DND-41 (cell line): Measurements from ENCODE around the gene COPS4.
A peak's percentile ranks its signal among the peaks of the same experiment; 100 is the strongest.
"Not testable (repeated sequence)": the region's sequence is repeated elsewhere in the genome, so short reads cannot be mapped to it uniquely, and the experiment has no call there.

ENCODE experiments used
- ATAC-seq: fragments of 200-7000 bp; cut with Tn5 transposase; 3 replicates; pipeline ENCODE4 v1.9.1; 2021; ENCODE audit warnings: low read depth; ENCODE audit not compliant: insufficient read depth
- DNase-seq: peaks from one replicate; pipeline ENCODE4 v3.0.0-alpha.2; 2020
- H2AFZ ChIP-seq: 2 replicates; pipeline ENCODE4 v1.6.0; 2012; ENCODE audit warnings: low read depth, low read length
- H3K27ac ChIP-seq: 2 replicates; pipeline ENCODE4 v1.5.1; 2012; ENCODE audit warnings: low read length, inconsistent platforms
- H3K27me3 ChIP-seq: fragments of 200-600 bp; sonication (generic); 2 replicates; pipeline ENCODE4 v1.6.0; 2012; ENCODE audit warnings: low read length, mild to moderate bottlenecking, inconsistent platforms; ENCODE audit not compliant: insufficient read depth, poor library complexity
- H3K36me3 ChIP-seq: 2 replicates; pipeline ENCODE4 v1.5.1; 2012; ENCODE audit warnings: low read length, inconsistent platforms; ENCODE audit not compliant: insufficient read depth
- H3K4me1 ChIP-seq: 2 replicates; pipeline ENCODE4 v1.5.1; 2012; ENCODE audit warnings: mild to moderate bottlenecking, low read length; ENCODE audit not compliant: insufficient read depth
- H3K4me2 ChIP-seq: 2 replicates; pipeline ENCODE4 v1.6.0; 2012; ENCODE audit warnings: mild to moderate bottlenecking, moderate library complexity, low read length, inconsistent platforms; ENCODE audit not compliant: insufficient read depth
- H3K4me3 ChIP-seq, 2 experiments: fragments of 200-600 bp in 1 of 2; shearing (Covaris generic) in 1 of 2; 2 replicates each; pipeline ENCODE4 v1.5.1; 2012 to 2016; ENCODE audit warnings: inconsistent platforms in 2 of 2, low read length in 2 of 2, mild to moderate bottlenecking in 2 of 2, low read depth in 1 of 2, moderate library complexity in 1 of 2
- H3K79me2 ChIP-seq: 2 replicates; pipeline ENCODE4 v1.6.0; 2012; ENCODE audit warnings: low read length, inconsistent platforms; ENCODE audit not compliant: insufficient read depth
- H3K9ac ChIP-seq: 2 replicates; pipeline ENCODE4 v1.6.0; 2012; ENCODE audit warnings: low read depth, mild to moderate bottlenecking, inconsistent platforms, low read length, moderate library complexity
- H3K9me3 ChIP-seq: 2 replicates; pipeline ENCODE4 v1.5.1; 2012; ENCODE audit warnings: low read length, moderate library complexity, mild to moderate bottlenecking, inconsistent platforms; ENCODE audit not compliant: insufficient read depth, severe bottlenecking
- H4K20me1 ChIP-seq: 2 replicates; pipeline ENCODE4 v1.6.0; 2012; ENCODE audit warnings: low read length; ENCODE audit not compliant: insufficient read depth
- CTCF ChIP-seq: IDR thresholded peaks from 2 replicates; pipeline ENCODE4 v1.5.1; 2012; ENCODE audit warnings: borderline replicate concordance, low read length, moderate library complexity, mild to moderate bottlenecking; ENCODE audit not compliant: poor library complexity, severe bottlenecking; ENCODE audit errors: extremely low read depth
- EZH2 ChIP-seq: IDR thresholded peaks from 3 replicates; pipeline ENCODE4 v1.6.1; 2012; ENCODE audit warnings: borderline replicate concordance, low read depth, mild to moderate bottlenecking, moderate library complexity, low read length, inconsistent platforms; ENCODE audit not compliant: severe bottlenecking

The COPS4 gene

GRCh38 chr4:83067058-83067639 lies 32.2 kb downstream of the COPS4 start:
- Histone ChIP-seq H3K9me3 (no peaks in the 10 kb centered on the region), H3K4me2 (no peak overlapping the region), H3K36me3 (peaks cover 79% of the 10 kb centered on the region), H4K20me1 (no peaks in the 10 kb centered on the region), H3K4me1 (no peaks in the 10 kb centered on the region), H3K27me3 (no peaks in the 10 kb centered on the region), H3K27ac (no peak overlapping the region), H3K9ac (no peak overlapping the region), H2AFZ (no peak overlapping the region), H3K79me2 (no peaks in the 10 kb centered on the region), H3K4me3 (no peak overlapping the region)
- TF ChIP-seq EZH2 (no peak), CTCF (no peak)
- ATAC-seq (no peak), DNase-seq (no peak)

GRCh38 chr4:83071116-83071515 lies 36.1 kb downstream of the COPS4 start:
- Histone ChIP-seq H3K79me2 (no peaks in the 10 kb centered on the region), H3K4me3 (no peak overlapping the region), H3K27me3 (no peaks in the 10 kb centered on the region), H4K20me1 (no peaks in the 10 kb centered on the region), H3K9me3 (no peaks in the 10 kb centered on the region), H3K4me2 (no peak overlapping the region), H3K36me3 (peaks cover 64% of the 10 kb centered on the region), H2AFZ (no peak overlapping the region), H3K9ac (no peak overlapping the region), H3K4me1 (0 out of 2 replicates have a peak, but pooled peaks cover 5% of the 10 kb centered on the region), H3K27ac (no peak overlapping the region)
- DNase-seq (no peak), ATAC-seq (no peak)
- TF ChIP-seq CTCF (no peak), EZH2 (no peak)

- H3K4me2 ChIP-seq = peak overlapping the region; percentile 47
Measured at GRCh38 chr4:83074086-83074704, 39.2 kb downstream of the COPS4 start.

GRCh38 chr4:83074783-83075182 lies 39.8 kb downstream of the COPS4 start:
- H3K4me1 ChIP-seq, H3K4me3 ChIP-seq, H3K9me3 ChIP-seq, DNase-seq, H3K79me2 ChIP-seq, H3K9ac ChIP-seq, H2AFZ ChIP-seq, H4K20me1 ChIP-seq, H3K4me2 ChIP-seq, ATAC-seq, H3K27ac ChIP-seq, H3K27me3 ChIP-seq: not testable (repeated sequence)
- H3K36me3 ChIP-seq = peaks cover 40% of the 10 kb centered on the region

More at GRCh38 chr4:83074086-83074704, 39.2 kb downstream of the COPS4 start:
- Histone ChIP-seq H3K36me3 (peaks cover 44% of the 10 kb centered on the region), H2AFZ (no peak overlapping the region), H3K4me1 (0 out of 2 replicates have a peak, but pooled peaks cover 5% of the 10 kb centered on the region), H3K4me3 (no peak overlapping the region), H3K9me3 (no peaks in the 10 kb centered on the region), H3K27ac (no peak overlapping the region), H4K20me1 (no peaks in the 10 kb centered on the region), H3K79me2 (no peaks in the 10 kb centered on the region), H3K9ac (no peak overlapping the region), H3K27me3 (no peaks in the 10 kb centered on the region)
- peak; percentile 87 for TF ChIP-seq CTCF
- no peak for TF ChIP-seq EZH2
- ATAC-seq = peak; percentile 97
- peak; percentile 68 for DNase-seq
